Activated CD4-positive, alpha-beta T cell treated with anti-CD3 and anti-CD28 coated beads for 48 hours (primary cell): ENCODE results near the gene RABL6.
A peak's percentile ranks its signal among the peaks of the same experiment; 100 is the strongest.
"Not testable (repeated sequence)": the region's sequence is repeated elsewhere in the genome, so short reads cannot be mapped to it uniquely, and the experiment has no call there.

ENCODE experiments used
- DNase-seq: peaks from one replicate; pipeline ENCODE4 v3.0.0-alpha.2; 2020

The RABL6 gene, protein sequence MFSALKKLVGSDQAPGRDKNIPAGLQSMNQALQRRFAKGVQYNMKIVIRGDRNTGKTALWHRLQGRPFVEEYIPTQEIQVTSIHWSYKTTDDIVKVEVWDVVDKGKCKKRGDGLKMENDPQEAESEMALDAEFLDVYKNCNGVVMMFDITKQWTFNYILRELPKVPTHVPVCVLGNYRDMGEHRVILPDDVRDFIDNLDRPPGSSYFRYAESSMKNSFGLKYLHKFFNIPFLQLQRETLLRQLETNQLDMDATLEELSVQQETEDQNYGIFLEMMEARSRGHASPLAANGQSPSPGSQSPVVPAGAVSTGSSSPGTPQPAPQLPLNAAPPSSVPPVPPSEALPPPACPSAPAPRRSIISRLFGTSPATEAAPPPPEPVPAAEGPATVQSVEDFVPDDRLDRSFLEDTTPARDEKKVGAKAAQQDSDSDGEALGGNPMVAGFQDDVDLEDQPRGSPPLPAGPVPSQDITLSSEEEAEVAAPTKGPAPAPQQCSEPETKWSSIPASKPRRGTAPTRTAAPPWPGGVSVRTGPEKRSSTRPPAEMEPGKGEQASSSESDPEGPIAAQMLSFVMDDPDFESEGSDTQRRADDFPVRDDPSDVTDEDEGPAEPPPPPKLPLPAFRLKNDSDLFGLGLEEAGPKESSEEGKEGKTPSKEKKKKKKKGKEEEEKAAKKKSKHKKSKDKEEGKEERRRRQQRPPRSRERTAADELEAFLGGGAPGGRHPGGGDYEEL

DNA sequence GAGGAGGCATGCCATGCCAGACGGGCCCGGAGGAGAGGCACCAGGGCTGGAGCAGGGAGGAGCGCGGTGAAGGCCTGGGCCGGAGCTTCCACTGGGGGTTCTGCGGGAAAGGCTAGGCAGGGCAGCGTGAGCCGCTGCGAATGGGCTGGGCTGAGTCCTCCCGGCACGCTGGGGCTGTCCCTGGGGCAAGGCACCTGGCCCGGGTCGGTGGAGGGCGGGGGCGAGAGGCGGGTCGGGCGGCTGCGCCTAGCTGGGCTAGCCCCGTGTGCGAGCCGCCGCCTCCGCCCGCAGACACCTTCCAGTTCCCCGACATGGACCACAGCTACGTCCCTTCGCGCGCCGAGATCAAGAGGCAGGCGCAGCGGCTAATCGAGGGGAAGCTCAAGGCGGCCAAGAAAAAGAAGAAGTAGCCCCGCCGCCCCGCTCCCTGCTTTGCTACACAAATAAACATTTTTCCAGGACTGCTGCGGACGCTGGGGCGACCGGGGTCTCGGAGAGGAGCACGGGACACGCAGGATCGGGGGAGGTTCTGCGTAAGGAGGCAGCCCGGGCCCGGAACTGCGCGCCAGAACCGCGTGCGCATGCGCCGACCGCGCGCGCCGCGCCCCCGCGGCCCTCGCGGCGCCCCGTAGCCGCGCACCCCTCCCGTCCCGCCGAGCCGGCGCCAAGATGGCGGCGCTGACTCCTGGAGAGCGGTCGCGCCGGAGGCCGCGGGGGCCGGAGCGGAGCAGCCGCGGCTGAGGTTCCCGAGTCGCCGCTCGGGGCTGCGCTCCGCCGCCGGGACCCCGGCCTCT lies at the start of gene RABL6:
Gene RABL6, plus strand, starts transcription at position 668 of the 794 bp plus-strand sequence. CDS start 249 bp downstream, outside the sequence.
- peak; percentile 83 for DNase-seq

DNA sequence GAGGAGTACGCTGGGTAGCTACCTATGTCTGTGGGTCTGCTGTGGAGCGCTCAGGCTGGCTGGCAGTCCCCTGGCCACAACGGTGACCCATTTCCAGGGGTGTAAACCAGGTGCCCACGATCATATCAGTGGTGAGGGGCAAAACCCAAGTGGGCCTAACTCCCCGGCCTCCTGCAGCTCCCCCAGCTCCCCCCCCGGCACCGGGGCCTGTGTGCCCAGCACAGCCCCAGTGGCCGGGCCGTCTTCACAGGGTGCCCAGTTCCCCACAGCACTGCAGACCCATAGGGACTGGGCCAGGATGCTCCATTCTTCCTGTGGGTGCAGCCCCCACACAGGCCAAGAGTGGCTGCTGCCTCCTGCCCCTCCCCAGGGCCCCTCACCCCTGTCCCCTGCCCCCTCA lies 48.7 kb upstream of the RABL6 start:
- no peak for DNase-seq

DNA sequence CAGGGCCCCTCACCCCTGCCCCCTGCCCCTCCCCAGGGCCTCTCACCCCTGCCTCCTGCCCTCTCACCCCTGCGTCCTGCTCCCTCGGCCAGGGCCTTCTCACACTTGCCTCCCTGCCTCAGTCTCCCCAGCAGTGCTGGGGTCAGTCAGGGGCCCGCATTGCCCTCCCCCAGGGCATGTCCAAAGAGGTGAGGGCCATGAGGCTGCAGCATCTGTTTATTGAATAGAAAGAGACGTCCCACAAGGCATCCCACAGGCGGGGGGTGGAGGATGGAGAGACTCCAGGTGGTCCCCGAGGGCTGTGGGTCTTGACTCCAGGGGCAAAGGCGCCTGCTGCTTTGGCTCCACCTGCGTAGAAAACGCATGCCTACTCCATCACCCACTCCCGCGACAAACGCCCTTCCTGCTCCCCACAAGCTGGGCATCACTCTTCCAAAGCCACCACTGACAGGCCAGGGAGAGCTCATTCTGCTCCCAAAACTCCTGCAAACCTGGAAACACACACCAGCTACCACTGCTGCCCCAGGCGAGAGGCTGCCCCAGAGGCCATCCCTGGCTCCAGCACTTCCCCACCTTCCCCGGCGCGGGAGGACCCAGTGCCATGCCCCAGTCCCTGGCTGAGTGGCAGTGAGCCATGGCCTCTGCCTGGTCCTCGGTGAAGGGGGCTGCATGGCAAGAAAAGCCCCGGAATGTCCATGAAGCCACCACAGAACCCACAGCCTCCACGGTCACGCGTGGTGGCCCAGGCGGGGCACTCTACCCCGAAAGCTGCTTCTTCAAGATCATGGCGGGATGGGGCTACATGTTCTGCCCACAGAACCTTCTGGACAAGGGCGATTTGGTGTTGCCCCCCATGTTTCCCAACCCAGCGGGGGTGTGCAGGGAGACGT lies 48.1 kb upstream of the RABL6 start:
- no peak for DNase-seq

DNA sequence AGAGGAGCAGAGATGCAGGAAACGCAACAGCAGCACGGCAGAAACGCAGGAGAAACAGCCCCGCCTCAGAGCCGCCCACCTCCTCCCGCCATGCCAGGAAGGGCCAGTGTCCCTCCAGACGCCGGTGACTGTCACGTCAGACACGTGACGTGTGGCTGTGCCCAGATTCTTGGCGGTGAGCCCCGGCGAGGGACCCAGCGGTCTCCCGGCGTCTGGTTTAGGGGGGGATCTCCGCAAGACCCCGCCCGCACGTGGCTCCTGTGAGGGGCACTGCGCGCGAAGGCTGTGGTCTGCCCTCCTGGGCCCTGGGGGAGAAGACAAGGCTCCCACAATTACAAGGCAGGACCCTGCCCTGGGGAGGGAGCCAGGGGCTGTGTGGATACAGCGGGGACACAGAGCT lies 47.3 kb upstream of the RABL6 start:
- no peak for DNase-seq

DNA sequence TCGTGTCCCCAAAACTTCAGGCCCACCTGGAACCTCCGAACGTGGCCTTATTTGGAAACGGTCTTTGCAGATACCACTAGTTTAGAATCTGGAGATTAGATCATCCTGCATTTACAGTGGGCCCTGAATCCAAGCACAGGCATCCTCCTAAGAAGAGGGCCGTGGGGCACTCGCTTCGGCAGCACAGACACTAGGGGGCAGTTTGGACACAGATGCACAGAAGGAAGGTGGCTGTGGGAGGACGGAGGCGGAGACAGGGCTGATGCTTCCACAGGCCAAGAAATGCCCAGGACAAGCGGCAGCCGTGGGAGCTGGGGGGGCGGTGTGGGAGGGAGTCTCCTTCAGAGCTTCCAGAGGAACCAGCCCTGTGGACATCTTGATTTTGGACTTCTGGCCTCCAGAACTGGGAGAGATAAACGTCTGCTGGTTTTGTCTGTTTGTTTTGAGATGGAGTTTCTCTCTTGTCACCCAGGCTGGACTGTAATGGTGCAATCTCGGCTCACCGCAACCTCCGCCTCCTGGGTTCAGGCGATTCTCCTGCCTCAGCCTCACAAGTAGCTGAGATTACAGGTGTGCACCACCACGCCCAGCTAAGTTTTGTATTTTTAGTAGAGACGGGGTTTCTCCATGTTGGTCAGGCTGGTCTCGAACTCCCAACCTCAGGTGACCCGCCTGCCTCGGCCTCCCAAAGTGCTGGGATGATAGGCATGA lies 46.8 kb upstream of the RABL6 start:
- peak; percentile 49 for DNase-seq

DNA sequence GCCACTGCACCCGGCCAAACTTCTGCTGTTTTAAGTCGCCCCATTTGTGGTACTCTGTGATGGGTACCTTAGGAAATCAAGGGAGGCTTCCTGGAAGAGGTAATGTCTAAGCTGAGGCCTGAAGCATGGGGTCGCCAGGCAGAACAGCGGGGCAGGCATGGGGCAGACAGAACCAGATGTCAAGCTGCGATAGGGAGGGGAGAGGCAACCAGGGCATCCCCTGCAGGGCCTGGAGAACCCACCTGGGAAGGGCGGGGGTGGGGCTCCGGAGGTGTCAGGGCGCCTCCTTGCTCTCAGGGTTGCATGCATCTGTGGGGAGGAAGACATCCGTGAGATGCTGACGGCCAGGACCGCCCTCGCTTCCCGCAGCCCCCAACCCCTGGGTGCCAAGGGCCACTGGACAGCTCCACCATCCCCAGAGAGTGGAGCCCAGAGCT lies 46.2 kb upstream of the RABL6 start:
- no peak for DNase-seq

DNA sequence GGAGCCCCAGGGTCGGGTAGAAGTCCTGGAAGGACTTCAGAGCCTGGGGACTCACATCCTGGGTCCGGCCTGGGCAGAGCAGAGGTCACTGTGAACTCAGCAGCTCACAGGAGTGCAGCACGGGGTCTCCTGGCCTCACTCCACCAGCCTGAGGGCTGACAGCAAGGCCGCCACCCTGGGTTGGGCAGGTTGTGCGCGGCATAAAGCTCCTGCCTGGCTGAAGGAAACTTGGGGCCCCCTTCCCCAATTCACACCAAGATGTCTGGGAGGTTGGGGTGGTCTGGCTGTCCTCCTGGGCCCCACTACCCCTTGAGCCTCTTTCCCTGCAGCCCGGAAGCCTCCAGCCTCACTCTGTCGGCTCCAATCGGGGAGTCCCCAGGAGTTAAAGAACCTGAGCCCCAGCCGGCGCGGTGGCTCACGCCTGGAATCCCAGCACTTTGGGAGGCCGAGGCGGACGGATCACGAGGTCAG lies 45.5 kb upstream of the RABL6 start:
- DNase-seq: no peak

DNA sequence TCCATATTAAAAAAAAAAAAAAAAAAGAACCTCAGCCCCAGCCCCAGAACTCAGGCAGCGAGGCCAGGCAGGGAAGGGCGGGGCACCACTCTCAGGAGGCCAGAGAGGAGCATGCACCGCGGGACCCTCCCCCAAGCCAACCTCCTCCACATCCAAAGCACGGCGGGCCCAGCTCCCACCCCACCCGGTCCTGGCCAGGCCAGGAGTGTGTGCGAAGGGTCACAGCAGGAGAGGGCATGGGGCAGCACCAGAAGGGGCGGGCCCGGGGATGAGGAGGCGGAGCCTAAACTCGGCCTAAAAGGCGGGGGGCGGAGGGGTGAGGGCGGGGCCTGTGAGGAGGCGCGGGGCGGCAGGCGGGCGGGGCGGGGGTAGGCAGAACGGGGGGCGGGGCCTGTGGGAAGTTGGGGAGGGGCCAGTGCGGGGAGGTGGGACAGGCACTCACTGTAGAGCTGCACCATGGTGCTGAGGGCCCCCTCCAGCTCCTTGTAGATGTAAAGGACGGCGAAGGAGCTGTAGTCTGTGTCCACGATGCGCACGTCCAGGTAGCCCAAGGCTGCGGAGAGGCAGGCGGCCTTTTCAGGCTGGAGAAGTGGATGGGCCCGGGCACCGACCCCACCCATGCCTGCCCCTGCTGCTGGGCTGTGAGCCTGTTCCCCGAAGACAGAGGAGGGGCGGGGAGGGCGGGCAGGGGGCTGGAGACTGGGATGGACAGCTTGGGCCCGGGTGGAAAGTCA lies 44.7 kb upstream of the RABL6 start:
- peak; percentile 76 for DNase-seq

DNA sequence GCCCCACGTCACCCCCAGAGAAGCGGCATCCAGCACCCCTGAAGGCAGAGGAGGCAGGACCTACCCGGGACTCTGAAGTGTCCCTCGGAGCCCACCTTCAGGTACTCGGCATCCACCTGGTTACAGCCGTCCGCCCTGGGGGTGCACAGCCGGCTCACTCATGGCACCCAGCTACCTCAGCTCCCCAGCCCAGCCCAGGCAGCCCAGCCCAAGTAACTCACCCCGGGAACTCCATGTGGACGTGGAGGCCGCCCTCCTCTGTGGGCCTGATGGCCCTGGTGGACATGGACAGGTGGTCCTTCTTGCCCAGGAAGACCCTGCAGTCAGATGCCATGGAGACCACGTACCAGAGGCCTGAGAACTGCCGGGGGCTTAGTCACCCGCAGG lies 44.1 kb upstream of the RABL6 start:
- DNase-seq: no peak

DNA sequence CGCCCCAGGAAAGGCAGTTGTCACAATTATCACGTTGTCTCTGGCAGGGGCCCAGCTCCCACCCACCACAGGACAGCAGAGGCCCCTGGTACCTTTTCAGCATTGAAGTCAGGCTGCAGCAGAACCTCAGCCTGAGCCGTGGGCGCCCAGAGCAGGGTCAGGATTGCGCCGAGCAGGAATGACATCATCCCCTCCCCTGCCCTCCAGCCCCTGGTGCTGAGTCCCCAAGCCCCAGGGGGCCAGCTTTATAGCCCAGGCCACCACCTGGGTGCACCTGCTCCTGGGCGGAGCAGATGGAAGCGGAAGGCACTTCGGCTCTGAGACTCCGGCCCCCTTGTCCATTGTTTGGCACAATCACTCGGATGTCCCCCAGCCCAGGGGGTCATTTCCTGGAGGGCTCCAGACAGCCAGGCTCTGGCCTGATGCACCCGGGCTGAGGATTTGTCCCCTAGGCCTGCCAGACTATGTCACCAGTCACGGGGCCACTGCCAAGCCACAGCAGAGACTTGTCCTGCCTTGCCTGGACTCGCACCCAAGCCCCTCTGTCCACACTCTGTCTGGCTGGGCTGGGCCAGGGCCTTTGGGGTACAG lies 43.4 kb upstream of the RABL6 start, which contains the start of gene LCN15:
Gene LCN15, minus strand, starts transcription at position 218 of the 591 bp plus-strand sequence. Its CDS starts 30 bp downstream, at position 188.
- no peak for DNase-seq

DNA sequence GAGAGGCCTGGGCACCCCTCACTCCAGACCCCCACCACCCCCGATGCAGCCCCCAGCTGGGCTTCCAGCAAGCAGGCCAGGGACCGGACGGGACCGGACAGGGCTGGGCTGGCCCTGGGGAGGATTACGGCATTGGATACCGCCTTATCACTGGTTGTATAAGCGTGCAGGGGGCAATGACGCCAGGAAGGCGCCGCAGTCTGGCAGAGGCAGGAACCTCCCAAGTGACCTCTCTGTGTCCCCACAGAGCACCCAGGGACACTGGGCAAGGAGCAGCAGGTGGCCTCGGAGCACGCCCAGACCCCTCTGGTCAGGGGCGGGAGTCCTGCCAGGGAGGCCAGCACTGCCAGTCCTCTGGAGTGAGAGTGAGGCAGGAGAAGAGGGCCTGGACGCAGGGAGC lies 42.7 kb upstream of the RABL6 start:
- no peak for DNase-seq

DNA sequence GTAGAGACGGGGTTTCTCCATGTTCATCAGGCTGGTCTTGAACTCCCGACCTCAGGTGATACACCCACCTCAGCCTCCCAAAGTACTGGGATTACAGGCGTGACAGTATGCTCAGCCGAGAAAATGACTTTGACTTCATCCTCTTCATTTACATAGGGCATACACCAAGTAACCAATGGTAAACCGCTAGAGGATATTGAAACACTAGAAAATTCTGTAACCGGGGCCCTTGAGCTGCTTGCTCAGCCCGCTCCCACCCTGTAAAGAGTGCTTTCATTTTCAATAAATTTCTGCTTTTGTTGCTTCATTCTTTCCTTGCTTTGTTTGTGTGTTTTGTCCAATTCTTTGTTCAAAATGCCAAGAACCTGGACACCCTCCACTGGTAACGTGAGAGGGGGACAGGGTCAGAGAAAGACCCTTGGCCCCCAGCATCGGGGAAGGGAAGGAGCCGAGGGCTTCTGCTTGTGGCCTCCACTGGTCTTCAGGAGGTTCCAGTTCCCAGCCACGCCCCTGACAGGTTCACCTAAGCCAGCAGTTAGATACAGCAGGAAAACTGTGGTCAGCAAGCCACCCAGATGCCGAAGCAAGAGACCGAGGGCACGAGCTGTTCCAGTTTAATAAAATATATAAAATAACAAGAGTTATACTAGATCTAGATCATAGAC lies 41.9 kb upstream of the RABL6 start:
- DNase-seq: not testable (repeated sequence)

DNA sequence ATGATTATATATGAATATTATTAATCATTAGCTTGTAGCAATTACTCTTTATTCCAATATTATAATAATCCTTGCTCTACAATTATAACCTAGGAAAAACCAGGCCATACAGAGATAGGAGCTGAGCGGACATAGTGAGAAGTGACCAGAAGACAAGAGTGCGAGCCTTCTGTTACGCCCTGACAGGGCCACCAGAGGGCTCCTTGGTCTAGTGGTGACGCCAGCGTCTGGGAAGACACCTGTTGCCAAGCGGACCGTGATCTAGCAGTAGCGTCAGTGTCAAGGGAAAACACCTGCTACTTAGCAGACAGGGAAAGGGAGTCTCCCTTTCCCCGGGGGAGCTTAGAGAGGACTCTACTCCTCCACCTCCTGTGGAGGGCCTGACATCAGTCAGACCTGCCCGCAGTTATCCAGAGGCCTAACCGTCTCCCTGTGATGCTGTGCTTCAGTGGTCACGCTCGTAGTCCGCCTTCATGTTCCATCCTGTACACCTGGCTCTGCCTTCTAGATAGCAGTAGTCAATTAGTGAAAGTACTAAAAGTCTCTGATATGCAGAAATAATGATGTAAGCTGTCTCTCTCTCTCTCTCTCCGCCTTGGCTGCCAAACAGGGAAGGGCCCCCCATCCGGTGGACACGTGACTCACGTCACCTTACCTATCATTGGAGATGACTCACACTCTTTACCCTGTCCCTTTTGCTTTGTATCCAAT lies 41.2 kb upstream of the RABL6 start:
- peak; percentile 70 for DNase-seq

DNA sequence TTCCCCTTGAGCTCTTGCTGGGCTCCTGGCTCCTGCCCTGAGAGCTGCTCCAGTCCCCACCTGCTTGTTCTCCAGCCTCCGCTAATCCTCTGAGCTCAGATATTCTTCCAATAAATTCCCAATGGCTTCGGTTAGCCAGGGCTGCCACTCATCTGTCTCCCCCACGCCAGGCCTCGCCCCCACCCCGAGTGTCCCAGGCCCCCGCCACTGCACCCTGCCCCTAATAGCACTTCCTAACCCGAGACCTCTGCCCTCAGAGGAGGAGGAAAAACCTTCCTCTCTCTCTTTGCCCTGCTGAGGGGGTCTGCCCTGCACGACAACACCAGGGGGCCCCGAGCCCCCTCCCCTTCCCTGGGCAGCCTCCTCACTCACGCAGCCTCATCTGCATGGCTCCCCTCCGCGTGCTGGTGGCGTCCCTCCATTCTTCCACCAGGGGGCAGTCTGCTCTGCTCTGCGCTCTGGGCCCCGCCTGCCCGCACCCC lies 38.0 kb upstream of the RABL6 start:
- DNase-seq: peak; percentile 74

DNA sequence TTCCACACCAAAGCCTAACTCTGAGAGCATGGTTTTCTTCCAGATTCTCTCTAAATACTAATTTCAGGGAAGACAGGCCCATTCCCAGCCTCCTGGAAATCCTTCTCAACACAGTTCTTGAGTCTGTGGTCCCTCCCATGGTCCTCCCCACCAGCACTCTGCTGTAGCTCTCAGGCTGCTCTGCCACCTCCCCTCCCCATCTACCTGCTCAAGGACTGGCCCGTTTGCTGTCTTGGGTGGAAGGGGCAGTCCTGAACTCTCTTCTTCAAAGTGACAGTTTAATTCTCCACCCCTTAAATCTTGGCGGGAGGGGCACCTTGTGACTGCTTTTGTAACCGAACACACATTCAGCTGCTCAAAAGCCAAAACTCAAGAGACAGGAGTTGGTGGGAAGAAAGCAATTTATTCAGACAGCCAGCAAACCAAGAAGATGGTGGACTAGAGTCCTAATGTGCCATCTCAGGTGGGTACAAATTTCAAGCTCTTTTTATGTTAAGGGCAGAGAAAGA lies 35.8 kb upstream of the RABL6 start:
- no peak for DNase-seq

DNA sequence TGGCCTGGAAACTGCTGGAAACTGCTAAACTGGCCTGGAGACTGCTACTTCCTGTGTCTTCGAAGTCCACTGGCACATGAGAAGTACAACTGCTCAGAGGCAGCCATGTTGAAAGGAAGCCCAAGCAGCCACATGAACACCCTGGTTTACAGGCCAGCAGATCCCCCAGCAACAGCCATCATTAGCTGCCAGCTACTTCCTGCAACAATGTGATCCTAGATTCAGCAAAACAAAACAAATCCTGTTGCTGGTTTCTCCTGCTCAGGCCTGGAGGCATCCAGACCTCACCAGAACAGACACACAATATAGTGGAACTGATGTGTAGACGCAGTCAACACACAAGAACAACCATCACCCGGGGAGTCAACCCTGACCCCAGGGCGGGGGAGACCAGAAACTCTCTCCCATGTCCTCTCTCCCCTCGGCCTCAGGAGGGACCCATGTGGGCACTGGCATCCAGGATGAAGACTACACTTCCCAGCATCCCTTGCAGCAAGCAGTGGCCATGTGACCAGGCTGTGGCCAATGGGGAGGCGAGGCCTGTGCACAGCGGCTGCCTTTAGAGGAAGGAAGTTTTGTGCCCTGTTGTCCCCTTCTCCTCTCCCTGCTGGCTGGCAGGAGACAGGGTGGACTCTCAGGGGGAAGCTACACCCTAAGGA lies 34.2 kb upstream of the RABL6 start:
- DNase-seq: peak; percentile 44

DNA sequence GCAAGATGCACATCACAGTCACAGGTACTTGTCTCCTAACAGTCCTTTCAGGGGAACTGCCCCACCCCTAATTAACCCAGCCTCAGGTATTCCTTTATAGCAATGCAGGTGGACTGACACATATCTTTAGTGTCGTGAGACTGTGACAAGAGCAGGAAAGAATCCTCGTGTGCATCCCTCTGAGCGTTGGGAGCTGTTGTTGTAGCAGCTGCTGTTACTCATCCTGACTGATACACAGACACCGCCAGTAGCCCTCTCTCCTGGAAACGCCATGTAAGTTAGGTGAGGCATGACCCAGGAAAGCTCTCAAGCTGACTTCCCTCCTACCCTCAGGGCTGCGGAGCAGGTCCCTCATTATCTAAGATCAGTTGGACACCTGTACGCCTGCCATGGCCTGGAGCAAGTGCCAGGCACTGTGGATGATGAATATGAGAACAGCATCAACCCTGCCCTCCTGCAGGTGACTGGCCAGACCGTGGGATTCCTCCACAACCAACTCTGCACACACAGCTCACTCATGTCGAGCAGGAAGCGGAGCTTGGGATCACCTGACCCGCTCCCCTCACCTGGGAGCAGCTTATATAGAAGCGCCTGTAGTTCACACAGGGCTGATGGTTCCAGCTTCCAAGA lies 33.2 kb upstream of the RABL6 start:
- DNase-seq: no peak

DNA sequence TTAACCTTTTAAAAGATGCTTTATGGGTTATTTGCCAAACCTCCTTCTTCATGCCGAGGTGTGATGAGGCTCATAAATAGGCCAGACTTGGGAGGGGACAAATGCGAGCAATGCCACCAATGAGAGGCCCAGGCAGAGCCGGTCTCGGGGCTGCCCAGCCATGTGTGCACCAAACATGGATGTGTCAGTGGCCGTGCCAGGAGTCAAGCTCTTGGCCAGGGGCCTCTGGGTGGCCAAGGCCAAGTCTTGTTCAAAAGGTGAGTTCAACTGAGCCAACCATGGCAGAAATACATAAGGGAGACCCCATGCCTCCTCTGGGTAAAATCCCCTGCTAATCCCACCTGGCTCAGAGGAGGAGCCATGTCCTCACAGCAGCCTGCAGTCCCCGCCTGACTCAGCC lies 32.6 kb upstream of the RABL6 start:
- DNase-seq: no peak
